ENCODE measurements around the gene POLR2E.

DNA sequence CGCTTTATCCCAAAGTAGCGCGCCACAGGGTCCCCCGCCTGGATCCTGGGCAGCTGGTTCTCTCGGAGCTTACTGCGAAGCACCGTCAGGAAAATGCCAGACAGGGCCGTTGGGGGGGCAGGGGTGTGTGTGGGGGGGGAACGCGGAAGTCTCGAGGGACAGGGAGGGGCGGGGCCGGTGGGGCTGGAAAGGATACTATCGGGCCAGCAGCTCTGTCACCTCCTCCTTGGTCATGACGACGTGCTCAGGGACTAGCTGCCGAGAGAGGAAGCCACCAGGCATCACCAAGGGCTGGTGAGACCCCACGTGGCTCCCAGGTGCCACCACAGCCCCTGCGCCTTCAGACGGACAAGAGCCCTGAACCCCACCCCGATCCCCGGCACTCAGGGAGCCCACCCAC lies 5.3 kb downstream of the POLR2E start:
- TF ChIP-seq POLR2AphosphoS5 (IDR thresholded peaks at IDR 0.05; ENCODE audit: low read depth, low read length): no peak
- TF ChIP-seq, protein P1, sequence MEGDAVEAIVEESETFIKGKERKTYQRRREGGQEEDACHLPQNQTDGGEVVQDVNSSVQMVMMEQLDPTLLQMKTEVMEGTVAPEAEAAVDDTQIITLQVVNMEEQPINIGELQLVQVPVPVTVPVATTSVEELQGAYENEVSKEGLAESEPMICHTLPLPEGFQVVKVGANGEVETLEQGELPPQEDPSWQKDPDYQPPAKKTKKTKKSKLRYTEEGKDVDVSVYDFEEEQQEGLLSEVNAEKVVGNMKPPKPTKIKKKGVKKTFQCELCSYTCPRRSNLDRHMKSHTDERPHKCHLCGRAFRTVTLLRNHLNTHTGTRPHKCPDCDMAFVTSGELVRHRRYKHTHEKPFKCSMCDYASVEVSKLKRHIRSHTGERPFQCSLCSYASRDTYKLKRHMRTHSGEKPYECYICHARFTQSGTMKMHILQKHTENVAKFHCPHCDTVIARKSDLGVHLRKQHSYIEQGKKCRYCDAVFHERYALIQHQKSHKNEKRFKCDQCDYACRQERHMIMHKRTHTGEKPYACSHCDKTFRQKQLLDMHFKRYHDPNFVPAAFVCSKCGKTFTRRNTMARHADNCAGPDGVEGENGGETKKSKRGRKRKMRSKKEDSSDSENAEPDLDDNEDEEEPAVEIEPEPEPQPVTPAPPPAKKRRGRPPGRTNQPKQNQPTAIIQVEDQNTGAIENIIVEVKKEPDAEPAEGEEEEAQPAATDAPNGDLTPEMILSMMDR (IDR thresholded peaks at IDR 0.05): no peak
- TF ChIP-seq, protein P2, sequence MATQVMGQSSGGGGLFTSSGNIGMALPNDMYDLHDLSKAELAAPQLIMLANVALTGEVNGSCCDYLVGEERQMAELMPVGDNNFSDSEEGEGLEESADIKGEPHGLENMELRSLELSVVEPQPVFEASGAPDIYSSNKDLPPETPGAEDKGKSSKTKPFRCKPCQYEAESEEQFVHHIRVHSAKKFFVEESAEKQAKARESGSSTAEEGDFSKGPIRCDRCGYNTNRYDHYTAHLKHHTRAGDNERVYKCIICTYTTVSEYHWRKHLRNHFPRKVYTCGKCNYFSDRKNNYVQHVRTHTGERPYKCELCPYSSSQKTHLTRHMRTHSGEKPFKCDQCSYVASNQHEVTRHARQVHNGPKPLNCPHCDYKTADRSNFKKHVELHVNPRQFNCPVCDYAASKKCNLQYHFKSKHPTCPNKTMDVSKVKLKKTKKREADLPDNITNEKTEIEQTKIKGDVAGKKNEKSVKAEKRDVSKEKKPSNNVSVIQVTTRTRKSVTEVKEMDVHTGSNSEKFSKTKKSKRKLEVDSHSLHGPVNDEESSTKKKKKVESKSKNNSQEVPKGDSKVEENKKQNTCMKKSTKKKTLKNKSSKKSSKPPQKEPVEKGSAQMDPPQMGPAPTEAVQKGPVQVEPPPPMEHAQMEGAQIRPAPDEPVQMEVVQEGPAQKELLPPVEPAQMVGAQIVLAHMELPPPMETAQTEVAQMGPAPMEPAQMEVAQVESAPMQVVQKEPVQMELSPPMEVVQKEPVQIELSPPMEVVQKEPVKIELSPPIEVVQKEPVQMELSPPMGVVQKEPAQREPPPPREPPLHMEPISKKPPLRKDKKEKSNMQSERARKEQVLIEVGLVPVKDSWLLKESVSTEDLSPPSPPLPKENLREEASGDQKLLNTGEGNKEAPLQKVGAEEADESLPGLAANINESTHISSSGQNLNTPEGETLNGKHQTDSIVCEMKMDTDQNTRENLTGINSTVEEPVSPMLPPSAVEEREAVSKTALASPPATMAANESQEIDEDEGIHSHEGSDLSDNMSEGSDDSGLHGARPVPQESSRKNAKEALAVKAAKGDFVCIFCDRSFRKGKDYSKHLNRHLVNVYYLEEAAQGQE (IDR thresholded peaks at IDR 0.05; ENCODE audit: insufficient read depth in 1 of 2, low read depth in 2 of 2, low read length in 1 of 2): no peak

Data from Panc1 (cell line).